Measurements from ENCODE around the gene ZNF438. TPM values are rescaled to one million over a fixed set of nuclear protein-coding genes. Genes with fewer than 3 reads are reported as not detected.

The ZNF438 gene
- total and polyA plus RNA-seq, 2 of the 8 experiments (the other 6 are each of a cell fraction or from before 2014, with no cell fraction given), result 0.95 to 1.7 TPM

- 88% methylated on average over 2 of the region's 2 CpGs; no CpG with 5 or more reads in 1 of the 2 experiments for WGBS, 2 experiments (ENCODE audit: extremely low coverage in 1 of 2, insufficient coverage in 1 of 2, insufficient read length in 1 of 2, insufficient replicate concordance in 2 of 2, low coverage in 1 of 2, low lambda C conversion rate in 2 of 2, missing lambda C conversion rate in 1 of 2)
- Histone ChIP-seq H3K27me3 (replicated peaks in 1 of 4; ENCODE audit: control insufficient read depth in 3 of 4, extremely low read depth in 1 of 4, insufficient read depth in 3 of 4, low read length in 3 of 4) (no peaks in the 10 kb centered on the region), H4K20me1 (replicated peaks in 1 of 2; ENCODE audit: control insufficient read depth in 1 of 2, insufficient read depth in 2 of 2, low read length in 2 of 2) (no peaks in the 10 kb centered on the region), H3K23ac (ENCODE audit: insufficient read length) (no peak overlapping the region), H2BK20ac (ENCODE audit: low read length) (no peak overlapping the region), H3K56ac (replicated peaks; ENCODE audit: insufficient read length, low read depth, low read length) (no peak overlapping the region), H2AFZ (ENCODE audit: low read length) (no peak overlapping the region), H3K9ac (replicated peaks in 1 of 4; ENCODE audit: extremely low read depth in 1 of 4, low read depth in 3 of 4, low read length in 3 of 4) (no peak overlapping the region), H3K18ac (ENCODE audit: extremely low read depth, low read length) (no peak overlapping the region), H4K91ac (replicated peaks; ENCODE audit: insufficient read length, low read length) (no peak overlapping the region), H4K5ac (ENCODE audit: insufficient read length, low read depth, low read length) (no peak overlapping the region), H3K4me3 (ENCODE audit: extremely low read depth in 1 of 4, insufficient read depth in 2 of 4, low read depth in 3 of 4, low read length in 4 of 4) (no peak overlapping the region), H3K14ac (ENCODE audit: insufficient read length) (no peak overlapping the region), H3K79me2 (ENCODE audit: control insufficient read depth in 1 of 2, insufficient read depth in 2 of 2, low read length in 2 of 2) (no peaks in the 10 kb centered on the region), H3K4ac (replicated peaks; ENCODE audit: insufficient read length, low read depth, low read length) (no peak overlapping the region), H4K8ac (ENCODE audit: extremely low read depth, insufficient read depth, low read length) (no peak overlapping the region), H3K79me1 (ENCODE audit: low read depth, low read length) (no peaks in the 10 kb centered on the region), H3K23me2 (ENCODE audit: low read depth, low read length) (no peaks in the 10 kb centered on the region), H3K36me3 (ENCODE audit: control insufficient read depth in 2 of 4, insufficient read depth in 4 of 4, low read length in 3 of 4) (no peaks in the 10 kb centered on the region), H3K4me1 (replicated peaks in 1 of 4; ENCODE audit: control insufficient read depth in 3 of 4, insufficient read depth in 4 of 4, low read length in 3 of 4) (no peaks in the 10 kb centered on the region), H3K4me2 (ENCODE audit: insufficient read depth in 1 of 2, low read depth in 2 of 2, low read length in 2 of 2) (no peak overlapping the region), H2AK5ac (ENCODE audit: low read depth, low read length) (no peak overlapping the region), H2BK5ac (ENCODE audit: low read depth, low read length) (no peak overlapping the region), H2BK12ac (ENCODE audit: low read depth, low read length) (no peak overlapping the region), H3K9me3 (ENCODE audit: insufficient read depth in 2 of 2, low read depth in 1 of 2, low read length in 1 of 2) (no peaks in the 10 kb centered on the region), H2BK15ac (ENCODE audit: low read length) (no peak overlapping the region), H2BK120ac (replicated peaks; ENCODE audit: low read depth, low read length) (no peak overlapping the region), H3K27ac (ENCODE audit: low read depth, low read length) (no peak overlapping the region)
- CTCF ChIA-PET (ENCODE audit: partially characterized antibody), result interaction anchor here (0.6 kb wide), 2 partner anchors 79 to 404 kb away, joined by 3 read pairs; no protein-coding TSS in a partner anchor
- TF ChIP-seq SRF (IDR thresholded peaks at IDR 0.05; ENCODE audit: low read depth, low read length), result no peak
- no peak for TF ChIP-seq TAF1 (IDR thresholded peaks at IDR 0.05; ENCODE audit: low read depth, low read length)
- TF ChIP-seq SP2 (IDR thresholded peaks at IDR 0.05; ENCODE audit: low read length), result no peak
- TF ChIP-seq CHD1 (IDR thresholded peaks at IDR 0.05; ENCODE audit: low read depth, low read length), result no peak
- no peak for TF ChIP-seq RXRA (IDR thresholded peaks at IDR 0.05; ENCODE audit: insufficient read depth, low read depth, low read length)
- no peak for TF ChIP-seq MAX (IDR thresholded peaks at IDR 0.05)
- no peak for TF ChIP-seq ATF3 (IDR thresholded peaks at IDR 0.05; ENCODE audit: insufficient read depth, low read depth, low read length)
- TF ChIP-seq TCF12 (IDR thresholded peaks at IDR 0.05; ENCODE audit: low read depth, low read length), result no peak
- TF ChIP-seq HDAC2 (IDR thresholded peaks at IDR 0.05; ENCODE audit: borderline replicate concordance in 1 of 2, low read depth in 2 of 2, low read length in 2 of 2), result no peak
- TF ChIP-seq JUND (IDR thresholded peaks at IDR 0.05; ENCODE audit: low read length), result no peak
- FAIRE-seq (no peak), DNase-seq (ENCODE audit: low read depth in 1 of 2, low spot score in 2 of 2) (no peak)
- POLR2A ChIA-PET (ENCODE audit: partially characterized antibody), result no interaction called here
Observed at GRCh38 chr10:31064348-31064747, 32.7 kb upstream of the ZNF438 start.
